Measurements from ENCODE around the gene HORMAD2.
A peak's percentile ranks its signal among the peaks of the same experiment; 100 is the strongest.

Gene HORMAD2

GRCh38 chr22:30079952-30080533, at the start of gene HORMAD2:
TSS of gene HORMAD2 (plus strand) at chr22:30080464. CDS start at chr22:30093953, 13,489 bp downstream.
- DNase-seq (ENCODE audit: low read depth, low spot score): no peak

- DNase-seq (ENCODE audit: low read depth, low spot score): no peak
Measured at GRCh38 chr22:30031328-30031727, 48.9 kb upstream of the HORMAD2 start.

- DNase-seq (ENCODE audit: low read depth, low spot score): no peak
Measured at GRCh38 chr22:30031764-30032455, 48.4 kb upstream of the HORMAD2 start.

- no peak for DNase-seq (ENCODE audit: low read depth, low spot score)
Measured at GRCh38 chr22:30033137-30033536, 47.1 kb upstream of the HORMAD2 start.

GRCh38 chr22:30033901-30034300, 46.4 kb upstream of the HORMAD2 start:
- DNase-seq (ENCODE audit: low read depth, low spot score): no peak

GRCh38 chr22:30036656-30037055, 43.6 kb upstream of the HORMAD2 start:
- no peak for DNase-seq (ENCODE audit: low read depth, low spot score)

- peak; percentile 28 for DNase-seq (ENCODE audit: low read depth, low spot score)
Measured at GRCh38 chr22:30038219-30038618, 42.0 kb upstream of the HORMAD2 start.

GRCh38 chr22:30040499-30041260, 39.6 kb upstream of the HORMAD2 start:
- no peak for DNase-seq (ENCODE audit: low read depth, low spot score)

- no peak for DNase-seq (ENCODE audit: low read depth, low spot score)
Measured at GRCh38 chr22:30041475-30041874, 38.8 kb upstream of the HORMAD2 start.

- no peak for DNase-seq (ENCODE audit: low read depth, low spot score)
Measured at GRCh38 chr22:30041881-30042280, 38.4 kb upstream of the HORMAD2 start.

- DNase-seq (ENCODE audit: low read depth, low spot score): no peak
Measured at GRCh38 chr22:30043161-30043560, 37.1 kb upstream of the HORMAD2 start.

GRCh38 chr22:30044369-30044768, 35.9 kb upstream of the HORMAD2 start:
- peak; percentile 67 for DNase-seq (ENCODE audit: low read depth, low spot score)

GRCh38 chr22:30044881-30045493, 35.3 kb upstream of the HORMAD2 start:
- no peak for DNase-seq (ENCODE audit: low read depth, low spot score)

- no peak for DNase-seq (ENCODE audit: low read depth, low spot score)
Measured at GRCh38 chr22:30045494-30045887, 34.8 kb upstream of the HORMAD2 start.

GRCh38 chr22:30045901-30046715, 34.2 kb upstream of the HORMAD2 start:
- DNase-seq (ENCODE audit: low read depth, low spot score): no peak

- DNase-seq (ENCODE audit: low read depth, low spot score): no peak
Measured at GRCh38 chr22:30046716-30047363, 33.4 kb upstream of the HORMAD2 start.

- no peak for DNase-seq (ENCODE audit: low read depth, low spot score)
Measured at GRCh38 chr22:30047364-30047738, 32.9 kb upstream of the HORMAD2 start.

GRCh38 chr22:30048681-30049080, 31.6 kb upstream of the HORMAD2 start:
- DNase-seq (ENCODE audit: low read depth, low spot score): no peak

GRCh38 chr22:30054067-30054763, 26.0 kb upstream of the HORMAD2 start:
- DNase-seq (ENCODE audit: low read depth, low spot score): no peak

- DNase-seq (ENCODE audit: low read depth, low spot score): no peak
Measured at GRCh38 chr22:30054764-30055069, 25.5 kb upstream of the HORMAD2 start.

GRCh38 chr22:30056015-30056414, 24.2 kb upstream of the HORMAD2 start:
- no peak for DNase-seq (ENCODE audit: low read depth, low spot score)

Data from smooth muscle cell of the brain vasculature (primary cell).